Lower leg skin (tissue), 3 donors: ENCODE data around the gene MYH7.

Experiments
- CTCF ChIP-seq, 3 donors: fragments of 450-650 bp; IDR thresholded peaks; one replicate each; pipeline ENCODE4 v1.5.1; 2016; ENCODE audit warnings: antibody characterized with exemption in 3 of 3, mild to moderate bottlenecking in 3 of 3, moderate library complexity in 2 of 3
- POLR2A ChIP-seq, 2 donors: fragments of 450-650 bp; IDR thresholded peaks; one replicate each; pipeline ENCODE4 v1.6.1; 2016 to 2017; ENCODE audit warnings: antibody characterized with exemption in 2 of 2, mild to moderate bottlenecking in 1 of 2, moderate library complexity in 1 of 2

- TF ChIP-seq CTCF (IDR thresholded peaks at IDR 0.05) (no peak), POLR2A (IDR thresholded peaks at IDR 0.05) (no peak)
These were observed 42.8 kb downstream of the MYH7 start for GRCh38 chr14:23392613-23393012.
